ENCODE measurements around the gene TTLL9. TPM values are rescaled to one million over a fixed set of nuclear protein-coding genes. Genes with fewer than 3 reads are reported as not detected.

TTLL9 gene
- polyA plus RNA-seq, 1 of the 3 experiments (the other 2 are of a cell fraction), result 0.23 TPM

DNA sequence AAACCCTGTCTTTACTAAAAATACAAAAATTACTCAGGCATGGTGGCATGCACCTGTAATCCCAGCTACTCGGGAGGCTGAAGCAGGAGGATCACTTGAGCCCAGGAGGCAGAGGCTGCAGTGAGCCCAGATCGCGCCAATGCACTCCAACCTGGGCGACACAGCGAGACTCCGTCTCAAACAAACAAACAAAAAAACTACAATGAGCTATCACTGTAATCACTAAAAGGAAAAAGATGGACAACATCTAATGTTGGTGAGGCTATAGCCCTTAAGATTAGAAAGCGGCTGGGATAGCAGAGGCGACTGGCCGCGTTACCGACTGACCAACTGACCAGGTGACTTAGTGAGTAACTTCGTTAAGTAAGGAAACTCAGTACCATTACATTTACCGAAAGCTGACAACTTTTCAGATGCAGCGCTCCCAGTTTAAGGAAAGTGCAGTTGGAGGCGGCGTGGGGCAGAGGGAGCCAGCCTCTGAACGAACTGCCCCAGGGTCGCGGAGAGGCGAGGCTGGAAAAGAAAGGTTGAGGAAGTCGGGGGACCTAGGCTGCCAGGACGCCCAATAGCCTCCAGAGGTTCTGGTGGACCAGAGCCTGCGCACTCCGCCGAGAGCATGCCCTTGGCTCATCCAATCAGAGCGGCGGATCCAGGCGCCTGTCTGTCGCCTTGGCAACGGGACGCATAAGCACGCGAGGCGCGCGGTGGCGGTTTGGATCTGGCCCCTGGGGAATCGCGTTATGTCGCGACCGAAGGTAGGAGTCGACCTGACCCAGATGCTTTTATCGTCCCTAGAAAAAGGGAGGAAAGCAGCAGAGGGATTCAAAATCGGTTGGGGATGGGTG, 8.9 kb downstream of the TTLL9 start (continued):
- TF ChIP-seq REST (IDR thresholded peaks at IDR 0.05; ENCODE audit: low read depth, low read length) (no peak), FOXJ3 (CRISPR knock-in tag; IDR thresholded peaks at IDR 0.05) (no peak), POLR2AphosphoS5 (IDR thresholded peaks at IDR 0.05; ENCODE audit: low read depth, low read length) (peak; percentile 83), RAD21 (IDR thresholded peaks at IDR 0.05; ENCODE audit: low read length) (peak; percentile 13; the same call in 1 of the 2 replicates), RCOR1 (IDR thresholded peaks at IDR 0.05; ENCODE audit: low read length) (0 out of 2 replicates have a peak, but pooled peaks have one; percentile 26), NRF1 (IDR thresholded peaks at IDR 0.05; ENCODE audit: low read depth, low read length) (peak; percentile 87), RXRA (IDR thresholded peaks at IDR 0.05; ENCODE audit: borderline replicate concordance, low read depth) (no peak)
- TF ChIP-seq, protein P1, sequence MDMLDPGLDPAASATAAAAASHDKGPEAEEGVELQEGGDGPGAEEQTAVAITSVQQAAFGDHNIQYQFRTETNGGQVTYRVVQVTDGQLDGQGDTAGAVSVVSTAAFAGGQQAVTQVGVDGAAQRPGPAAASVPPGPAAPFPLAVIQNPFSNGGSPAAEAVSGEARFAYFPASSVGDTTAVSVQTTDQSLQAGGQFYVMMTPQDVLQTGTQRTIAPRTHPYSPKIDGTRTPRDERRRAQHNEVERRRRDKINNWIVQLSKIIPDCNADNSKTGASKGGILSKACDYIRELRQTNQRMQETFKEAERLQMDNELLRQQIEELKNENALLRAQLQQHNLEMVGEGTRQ (IDR thresholded peaks at IDR 0.05; ENCODE audit: borderline replicate concordance, low read depth, low read length), result no peak

GRCh38 chr20:31881945-31882344, 11.5 kb downstream of the TTLL9 start:
- WGBS (ENCODE audit: low lambda C conversion rate), result 48% methylated on average over 5 of the region's 5 CpGs
- H3K4me1 ChIP-seq (ENCODE audit: control insufficient read depth in 1 of 2, insufficient read depth in 2 of 2, low read depth in 1 of 2, low read length in 1 of 2), result no peaks in the 10 kb centered on the region; a peak in 1 of 4 replicates

More at GRCh38 chr20:31881945-31882344, 11.5 kb downstream of the TTLL9 start:
- H3K9me2 ChIP-seq, result no peaks in the 10 kb centered on the region
- no peak overlapping the region for H3K9ac ChIP-seq
- ChIA-PET POLR2A (no interaction called here), CTCF (interaction anchor here (1.0 to 1.5 kb wide), 2 partner anchors 48 to 63 kb away, joined by 3 to 4 read pairs; no protein-coding TSS in a partner anchor)
- no peak overlapping the region for H3K4me3 ChIP-seq (ENCODE audit: low read depth in 2 of 2, low read length in 1 of 2)
- no peak for TF ChIP-seq MEF2A (IDR thresholded peaks at IDR 0.05; ENCODE audit: borderline replicate concordance, low read depth)
- TF ChIP-seq, protein P1 (IDR thresholded peaks at IDR 0.05; ENCODE audit: borderline replicate concordance, low read depth, low read length), result no peak
- TF ChIP-seq FOXM1 (IDR thresholded peaks at IDR 0.05; ENCODE audit: low read depth), result no peak
- no peak for TF ChIP-seq MXI1 (IDR thresholded peaks at IDR 0.05; ENCODE audit: low read depth, low read length)
- H2AFZ ChIP-seq (ENCODE audit: low read depth), result no peak overlapping the region
- H3K4me2 ChIP-seq, result no peak overlapping the region
- H3K9me3 ChIP-seq, result peaks cover 7% of the 10 kb centered on the region
- no peaks in the 10 kb centered on the region for H3K27me3 ChIP-seq (ENCODE audit: insufficient read depth)
- H3F3A ChIP-seq (replicated peaks; ENCODE audit: insufficient read depth), result peaks cover 7% of the 10 kb centered on the region
- no peaks in the 10 kb centered on the region for H3K79me2 ChIP-seq (ENCODE audit: insufficient read depth)
- no peak overlapping the region for H3K27ac ChIP-seq (ENCODE audit: low read depth in 2 of 2, low read length in 1 of 2)
- DNase-seq, result no peak
- H3K36me3 ChIP-seq (replicated peaks in 1 of 2; ENCODE audit: control insufficient read depth in 1 of 2, insufficient read depth in 2 of 2, low read length in 1 of 2), result no peaks in the 10 kb centered on the region
- H4K20me1 ChIP-seq (ENCODE audit: insufficient read depth), result no peaks in the 10 kb centered on the region

Data from SK-N-SH (cell line).